IMR-90 (cell line): ENCODE measurements around the gene C4orf17. TPM values are rescaled to one million over a fixed set of nuclear protein-coding genes. Genes with fewer than 3 reads are reported as not detected.
"Not testable (repeated sequence)": the region's sequence is repeated elsewhere in the genome, so short reads cannot be mapped to it uniquely, and the experiment has no call there.

ENCODE experiments used
- ATAC-seq: fragments of 200-7000 bp; cut with Tn5 transposase; 2 replicates; pipeline ENCODE4 v1.9.1; 2020; ENCODE audit warnings: low read depth, mild to moderate bottlenecking, moderate library complexity
- BruUV-seq: library from RNA; stranded (reverse); fragments of 400-500 nt; replicated peaks from 2 replicates; lab custom pipeline; 2021; lab: Mats Ljungman, UMichigan
- CTCF ChIA-PET: fragments of 300-600 bp; formaldehyde crosslinking; extraction: SDS; loops from one replicate; lab custom pipeline; 2021; ENCODE audit warnings: antibody characterized with exemption; lab: Yijun Ruan, JAX
- POLR2A ChIA-PET: fragments of 300-600 bp; sonication (Branson Sonifier 250); formaldehyde crosslinking; loops from one replicate; lab custom pipeline; 2022; ENCODE audit warnings: antibody characterized with exemption; ENCODE audit not compliant: unreplicated experiment; lab: Charles Lee
- DNase-seq: peaks from one replicate; pipeline ENCODE4 v3.0.0; 2013
- H2AFZ ChIP-seq: replicated peaks from 2 replicates; pipeline ENCODE3; 2013; ENCODE audit warnings: low read length, mild to moderate bottlenecking; ENCODE audit not compliant: poor library complexity
- H2AK5ac ChIP-seq: 2 replicates; pipeline ENCODE4 v1.6.1; 2013; ENCODE audit warnings: low read depth, low read length, inconsistent platforms
- H2AK9ac ChIP-seq: replicated peaks from 2 replicates; pipeline ENCODE3; 2013; ENCODE audit warnings: mild to moderate bottlenecking, low read depth, low read length, moderate library complexity; ENCODE audit not compliant: poor library complexity
- H2BK120ac ChIP-seq: 2 replicates; pipeline ENCODE4 v1.6.1; 2013; ENCODE audit warnings: low read depth, low read length, inconsistent platforms
- H2BK15ac ChIP-seq: 3 replicates; pipeline ENCODE4 v1.6.1; 2013; ENCODE audit warnings: low read depth, low read length, inconsistent platforms
- H2BK20ac ChIP-seq: 2 replicates; pipeline ENCODE4 v1.6.1; 2013; ENCODE audit warnings: low read depth, mild to moderate bottlenecking, inconsistent platforms, low read length, moderate library complexity
- H2BK5ac ChIP-seq: 2 replicates; pipeline ENCODE4 v1.6.1; 2013; ENCODE audit warnings: mild to moderate bottlenecking, low read depth, low read length, inconsistent platforms; ENCODE audit not compliant: poor library complexity, severe bottlenecking
- H3K14ac ChIP-seq: replicated peaks from 2 replicates; pipeline ENCODE4 v1.6.1; 2013; ENCODE audit warnings: low read depth, low read length, inconsistent platforms
- H3K18ac ChIP-seq: 2 replicates; pipeline ENCODE4 v1.6.1; 2013; ENCODE audit warnings: low read depth, low read length, control low read depth
- H3K23ac ChIP-seq: 2 replicates; pipeline ENCODE4 v1.6.1; 2013; ENCODE audit warnings: low read depth, low read length, inconsistent platforms
- H3K27ac ChIP-seq: 2 replicates; pipeline ENCODE4 v1.5.1; 2013; ENCODE audit warnings: mild to moderate bottlenecking, control low read depth, low read length; ENCODE audit not compliant: insufficient read depth
- H3K27me3 ChIP-seq: 2 replicates; pipeline ENCODE4 v1.6.1; 2013; ENCODE audit warnings: low read length; ENCODE audit not compliant: control insufficient read depth, insufficient read depth
- H3K36me3 ChIP-seq: 2 replicates; pipeline ENCODE4 v1.6.1; 2013; ENCODE audit warnings: low read length, mixed read lengths; ENCODE audit not compliant: control insufficient read depth, insufficient read depth
- H3K4ac ChIP-seq: 2 replicates; pipeline ENCODE4 v1.6.1; 2013; ENCODE audit warnings: low read depth, low read length, inconsistent platforms
- H3K4me1 ChIP-seq: 2 replicates; pipeline ENCODE4 v1.6.1; 2013; ENCODE audit warnings: low read length, mixed read lengths; ENCODE audit not compliant: control insufficient read depth, insufficient read depth
- H3K4me2 ChIP-seq: 2 replicates; pipeline ENCODE4 v1.6.1; 2013; ENCODE audit warnings: low read depth, mild to moderate bottlenecking, control low read depth, low read length, moderate library complexity
- H3K4me3 ChIP-seq: 2 replicates; pipeline ENCODE4 v1.5.1; 2013; ENCODE audit warnings: low read depth, mild to moderate bottlenecking, control low read depth, low read length, moderate library complexity; ENCODE audit not compliant: insufficient read depth
- H3K56ac ChIP-seq: 2 replicates; pipeline ENCODE4 v1.6.1; 2013; ENCODE audit warnings: low read length, inconsistent platforms; ENCODE audit not compliant: insufficient read depth; ENCODE audit errors: extremely low read depth
- H3K79me1 ChIP-seq, 2 experiments: 2 replicates each; pipeline ENCODE4 v1.6.1; 2013; ENCODE audit warnings: low read length in 2 of 2, inconsistent platforms in 1 of 2, low read depth in 1 of 2
- H3K9ac ChIP-seq: 2 replicates; pipeline ENCODE4 v1.6.1; 2013; ENCODE audit warnings: low read depth, low read length, control low read depth
- H3K9me1 ChIP-seq: 2 replicates; pipeline ENCODE4 v1.6.1; 2013; ENCODE audit warnings: low read length, inconsistent platforms; ENCODE audit not compliant: insufficient read depth
- H3K9me3 ChIP-seq: 2 replicates; pipeline ENCODE4 v1.6.1; 2013; ENCODE audit warnings: low read length; ENCODE audit not compliant: control insufficient read depth, insufficient read depth
- H4K20me1 ChIP-seq: 2 replicates; pipeline ENCODE4 v1.6.1; 2013; ENCODE audit warnings: low read length, inconsistent platforms; ENCODE audit not compliant: insufficient read depth
- H4K5ac ChIP-seq: 2 replicates; pipeline ENCODE4 v1.6.1; 2013; ENCODE audit warnings: mild to moderate bottlenecking, low read depth, low read length, control low read depth
- H4K8ac ChIP-seq, 2 experiments: 2 replicates each; pipeline ENCODE4 v1.6.1; 2013; ENCODE audit warnings: low read depth in 2 of 2, low read length in 2 of 2, control low read depth in 1 of 2, inconsistent platforms in 1 of 2
- H4K91ac ChIP-seq: 2 replicates; pipeline ENCODE4 v1.6.1; 2013; ENCODE audit warnings: low read depth, low read length, inconsistent platforms; ENCODE audit not compliant: insufficient read depth
- CHD1 ChIP-seq: IDR thresholded peaks from 2 replicates; pipeline ENCODE4 v1.6.1; 2012; ENCODE audit warnings: low read depth, low read length, improper control_type of control experiment
- ELK1 ChIP-seq: fragments of 150-350 bp; IDR thresholded peaks from 2 replicates; pipeline ENCODE4 v1.6.1; 2016; ENCODE audit warnings: low read depth, mild to moderate bottlenecking, low read length, moderate library complexity, borderline replicate concordance
- FOS ChIP-seq: fragments of 150-350 bp; IDR thresholded peaks from 2 replicates; pipeline ENCODE4 v1.6.1; 2016; ENCODE audit warnings: low read depth, low read length
- MXI1 ChIP-seq: IDR thresholded peaks from 2 replicates; pipeline ENCODE4 v1.6.1; 2012; ENCODE audit warnings: low read depth, mild to moderate bottlenecking, low read length, moderate library complexity, borderline replicate concordance
- NFE2L2 ChIP-seq: fragments of 150-350 bp; IDR thresholded peaks from 2 replicates; pipeline ENCODE4 v1.6.1; 2016; ENCODE audit warnings: low read depth, mild to moderate bottlenecking, low read length
- POLR2A ChIP-seq: IDR thresholded peaks from 2 replicates; pipeline ENCODE4 v1.6.1; 2012; ENCODE audit warnings: mild to moderate bottlenecking, low read depth, low read length
- RAD21 ChIP-seq: IDR thresholded peaks from 2 replicates; pipeline ENCODE4 v1.6.1; 2012; ENCODE audit warnings: low read length, improper control_type of control experiment
- RCOR1 ChIP-seq: IDR thresholded peaks from 2 replicates; pipeline ENCODE4 v1.6.1; 2012; ENCODE audit warnings: mild to moderate bottlenecking, low read length, improper control_type of control experiment; ENCODE audit not compliant: insufficient replicate concordance
- USF2 ChIP-seq: fragments of 150-350 bp; IDR thresholded peaks from 2 replicates; pipeline ENCODE4 v1.6.1; 2017; ENCODE audit warnings: mild to moderate bottlenecking, antibody characterized with exemption, low read length, low read depth
- WGBS, 2 experiments: methylation state at CpG; one replicate each; pipeline versions ENCODE4 v1.1.5 to v1.1.7; 2013; ENCODE audit warnings: missing lambda C conversion rate in 2 of 2; ENCODE audit not compliant: insufficient read length in 1 of 2; ENCODE audit errors: extremely low coverage in 2 of 2; 5-methylcytosine and 5-hydroxymethylcytosine counted together
- dilution Hi-C: fragments of 300-500 bp; cut with HindIII; formaldehyde crosslinking; loops from one replicate; pipeline ENCODE4 v1.14.3; 2018; ENCODE audit warnings: low sequenced_read_pairs; ENCODE audit not compliant: unreplicated experiment
- in situ Hi-C: fragments of 300-500 bp; cut with MboI; formaldehyde crosslinking; loops from 3 replicates; pipeline ENCODE4 v1.14.3; 2019; ENCODE audit warnings: low sequenced_read_pairs, inconsistent platforms, mixed read lengths
- intact Hi-C: fragments of 100-400 bp; cut with micrococcal nuclease; formaldehyde crosslinking; loops from 2 replicates; pipeline ENCODE4 v1.10.0; 2022
- polyA plus RNA-seq, 3 experiments: library from polyadenylated mRNA; depleted of rRNA; stranded (reverse); fragments of >200 nt; gene quantifications; 2 replicates each; pipeline ENCODE4 v1.2.3, GENCODE V29; 2012; ENCODE audit warnings: low replicate concordance in 1 of 3
- total RNA-seq: library from RNA; depleted of rRNA; stranded (reverse); fragments of >200 nt; gene quantifications from 2 replicates; pipeline ENCODE4 v1.2.3, GENCODE V29; 2012

Gene C4orf17
- total and polyA plus RNA-seq, 2 of the 4 experiments (the other 2 are of a cell fraction), result not detected

GRCh38 chr4:99529956-99530355 is 19.1 kb downstream of the C4orf17 start:
- H4K91ac ChIP-seq, result no peak overlapping the region
- H3K9me1 ChIP-seq, result no peaks in the 10 kb centered on the region
- H3K56ac ChIP-seq, result no peak overlapping the region
- no peak overlapping the region for H2AFZ ChIP-seq
- no peak for ATAC-seq
- H4K20me1 ChIP-seq, result no peaks in the 10 kb centered on the region
- no peak overlapping the region for H2AK5ac ChIP-seq
- no peak overlapping the region for H2BK20ac ChIP-seq
- H3K4ac ChIP-seq, result no peak overlapping the region
- no peaks in the 10 kb centered on the region for H3K27me3 ChIP-seq
- intact Hi-C loops (no loop called here), in situ Hi-C loops (no loop called here), dilution Hi-C loops (no loop called here)
- no peaks in the 10 kb centered on the region for H3K79me1 ChIP-seq
- H3K4me1 ChIP-seq, result no peaks in the 10 kb centered on the region
- H4K5ac ChIP-seq, result no peak overlapping the region
- no peak overlapping the region for H3K4me3 ChIP-seq
- H3K14ac ChIP-seq, result no peak overlapping the region
- peak; percentile 2 for DNase-seq
- no peak overlapping the region for H3K18ac ChIP-seq
- CTCF ChIA-PET, result no interaction called here
- POLR2A ChIA-PET, result no interaction called here
- no peak overlapping the region for H2BK5ac ChIP-seq
- H2AK9ac ChIP-seq, result no peak overlapping the region
- no peak overlapping the region for H3K9ac ChIP-seq
- no peak overlapping the region for H4K8ac ChIP-seq
- 0% methylated on average over 1 of the region's 3 CpGs; no CpG with 5 or more reads in 1 of the 2 experiments for WGBS, 2 experiments
- H3K9me3 ChIP-seq, result no peaks in the 10 kb centered on the region
- no TSS peak for BruUV-seq
- H2BK120ac ChIP-seq, result no peak overlapping the region
- TF ChIP-seq CHD1 (no peak), FOS (no peak), USF2 (no peak), POLR2A (no peak), RAD21 (no peak), NFE2L2 (no peak), MXI1 (no peak), RCOR1 (no peak), ELK1 (no peak)
- H3K36me3 ChIP-seq, result no peaks in the 10 kb centered on the region
- no peak overlapping the region for H3K27ac ChIP-seq
- no peak overlapping the region for H2BK15ac ChIP-seq
- H3K4me2 ChIP-seq, result no peak overlapping the region
- H3K23ac ChIP-seq, result no peak overlapping the region

- ATAC-seq, H3K9me3 ChIP-seq, H2AK5ac ChIP-seq, POLR2A ChIA-PET, H2BK20ac ChIP-seq, dilution Hi-C loops, H3K36me3 ChIP-seq, DNase-seq, H3K27ac ChIP-seq, H4K5ac ChIP-seq, H3K4ac ChIP-seq, H3K56ac ChIP-seq, H3K18ac ChIP-seq, H4K8ac ChIP-seq, in situ Hi-C loops, H3K14ac ChIP-seq, H3K27me3 ChIP-seq, H3K23ac ChIP-seq, H4K20me1 ChIP-seq, H3K79me1 ChIP-seq, H3K4me3 ChIP-seq, H3K9me1 ChIP-seq, BruUV-seq, H2AK9ac ChIP-seq, H2BK15ac ChIP-seq, H2AFZ ChIP-seq, H2BK5ac ChIP-seq, H2BK120ac ChIP-seq, CTCF ChIA-PET, H3K4me1 ChIP-seq, H4K91ac ChIP-seq, H3K4me2 ChIP-seq, H3K9ac ChIP-seq, intact Hi-C loops: not testable (repeated sequence)
- WGBS, 2 experiments, result no CpG with 5 or more reads among the region's 3 CpGs
Observed at GRCh38 chr4:99534699-99535098, 23.9 kb downstream of the C4orf17 start.
